ENCODE results near the gene ADGRB2.

The ADGRB2 gene

GRCh38 chr1:31764312-31765040 lies at the start of gene ADGRB2:
TSS of gene ADGRB2 (minus strand) at chr1:31764340. CDS start at chr1:31757221, 7,119 bp downstream.
- DNase-seq = peak; percentile 81

- DNase-seq = no peak
Measured at GRCh38 chr1:31812158-31812829, 48.2 kb upstream of the ADGRB2 start.

DNA sequence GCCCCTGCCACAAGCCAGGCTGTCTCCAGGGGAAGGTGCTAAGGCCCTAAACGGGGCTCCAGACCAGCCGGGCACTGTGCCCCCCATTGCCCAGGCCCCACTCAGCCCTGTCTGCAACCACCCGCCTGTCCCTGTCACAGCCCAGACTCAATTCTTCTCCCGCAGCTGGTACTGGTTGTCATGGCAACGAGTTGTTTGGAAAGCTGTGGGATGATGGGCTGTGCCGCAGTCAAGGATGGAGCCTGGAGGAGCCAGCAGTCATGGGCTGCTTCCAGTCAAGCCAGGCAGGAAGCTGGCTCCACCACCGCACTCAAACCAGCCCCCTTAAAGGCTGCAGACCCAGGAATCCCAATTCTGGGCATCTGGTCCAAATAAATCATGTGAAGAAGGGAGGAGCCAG lies 47.5 kb upstream of the ADGRB2 start:
- no peak for DNase-seq

- DNase-seq = no peak
Measured at GRCh38 chr1:31809698-31810097, 45.6 kb upstream of the ADGRB2 start.

GRCh38 chr1:31807273-31808048 lies 43.3 kb upstream of the ADGRB2 start:
- no peak for DNase-seq

DNA sequence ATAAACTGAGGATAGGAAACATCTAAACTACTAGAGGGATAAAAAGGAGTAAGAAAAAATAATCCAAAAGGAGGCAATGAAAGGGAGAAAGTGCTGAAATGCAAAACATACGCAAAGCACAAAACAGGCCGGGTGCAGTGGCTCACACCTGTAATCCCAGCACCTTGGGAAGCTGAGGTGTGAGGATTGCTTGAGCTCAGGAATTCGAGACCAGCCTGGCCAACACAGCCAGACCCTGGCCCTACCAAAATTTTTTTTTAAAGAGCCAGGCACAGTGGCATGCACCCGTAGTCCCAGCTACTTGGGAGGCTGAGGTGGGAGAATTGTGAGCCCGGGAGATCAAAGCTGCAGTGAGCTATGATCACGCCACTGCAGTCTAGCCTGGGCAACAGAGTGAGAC lies 41.2 kb upstream of the ADGRB2 start:
- DNase-seq = no peak

DNA sequence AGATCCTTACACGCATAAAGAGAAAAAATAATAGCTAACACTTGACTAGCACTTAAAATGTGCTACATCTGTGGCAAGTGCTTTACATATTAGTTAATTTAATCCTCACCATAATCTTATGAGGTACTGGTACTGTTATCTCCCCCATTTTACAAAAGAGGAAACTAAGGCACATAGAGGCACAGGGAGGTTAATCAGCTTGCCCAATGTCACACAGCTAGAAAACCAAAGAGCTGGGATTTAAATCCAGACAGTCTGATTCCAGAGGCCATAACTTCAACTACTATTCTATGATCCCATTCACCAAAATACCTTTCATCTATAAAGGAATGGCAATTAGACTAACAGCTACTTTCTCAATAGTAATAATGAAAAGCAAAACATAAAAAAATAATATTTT lies 40.0 kb upstream of the ADGRB2 start:
- no peak for DNase-seq

DNA sequence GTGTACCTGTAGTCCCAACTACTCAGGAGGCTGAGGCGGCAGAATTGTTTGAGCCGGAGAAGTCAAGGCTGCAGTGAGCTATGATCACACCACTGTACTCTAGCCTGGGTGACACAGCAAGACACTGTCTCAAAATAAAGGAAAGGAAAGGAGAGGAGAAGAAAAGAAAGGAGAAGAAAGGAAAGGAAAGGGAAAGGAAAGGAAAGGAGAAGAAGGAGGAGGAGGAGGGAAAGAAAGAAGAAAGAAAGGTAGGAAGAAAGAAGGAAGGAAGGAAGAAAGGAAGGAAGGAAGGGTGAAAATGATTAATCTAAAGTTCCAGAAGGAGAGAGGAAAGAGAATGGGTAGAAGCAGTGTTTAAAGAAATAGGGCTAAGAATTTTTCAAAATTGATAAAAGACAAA lies 39.5 kb upstream of the ADGRB2 start:
- no peak for DNase-seq

DNA sequence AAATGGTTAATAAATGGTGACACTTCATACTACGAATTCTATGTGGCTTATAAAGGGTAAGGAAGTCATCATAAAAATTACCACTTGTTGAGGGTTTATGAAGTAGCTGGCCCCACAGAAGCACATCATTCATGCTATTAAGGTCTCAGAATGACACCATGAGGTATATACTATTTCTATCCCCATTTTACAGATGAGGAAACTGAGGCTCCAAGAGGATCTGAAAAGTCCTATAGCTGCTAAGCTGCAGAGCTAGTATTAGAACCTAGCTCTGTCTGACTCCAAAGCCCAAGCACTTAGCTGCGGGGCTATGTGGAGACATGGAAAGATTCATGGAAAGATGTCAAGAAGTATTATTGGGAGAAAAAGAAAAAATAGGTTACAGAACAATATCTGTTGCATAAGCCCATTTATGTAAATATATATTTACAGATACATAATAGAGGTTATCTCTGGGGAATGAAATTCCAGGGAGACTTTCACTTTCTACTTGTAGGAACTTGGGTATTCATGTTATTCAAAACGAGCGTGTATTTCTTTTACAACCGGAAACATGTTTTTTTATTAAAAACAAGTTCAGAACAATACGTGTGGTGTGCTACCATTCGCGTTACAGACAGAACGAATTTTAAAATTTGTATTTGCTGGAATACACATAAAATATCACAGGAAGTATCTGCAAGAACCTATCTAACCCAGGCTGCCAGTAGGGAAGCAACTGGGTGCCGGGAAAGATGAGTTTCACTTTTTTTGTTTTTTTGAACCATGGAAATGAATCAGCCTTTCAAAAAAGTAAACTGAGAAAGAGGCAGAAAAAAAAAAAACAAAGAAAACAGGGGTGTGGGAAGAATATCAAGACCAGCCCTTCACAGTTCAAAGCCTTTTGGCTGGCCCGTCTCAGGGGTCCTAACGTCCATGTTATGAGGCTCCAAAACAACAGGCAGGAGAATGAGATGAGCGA lies 38.3 kb upstream of the ADGRB2 start:
- no peak for DNase-seq

DNA sequence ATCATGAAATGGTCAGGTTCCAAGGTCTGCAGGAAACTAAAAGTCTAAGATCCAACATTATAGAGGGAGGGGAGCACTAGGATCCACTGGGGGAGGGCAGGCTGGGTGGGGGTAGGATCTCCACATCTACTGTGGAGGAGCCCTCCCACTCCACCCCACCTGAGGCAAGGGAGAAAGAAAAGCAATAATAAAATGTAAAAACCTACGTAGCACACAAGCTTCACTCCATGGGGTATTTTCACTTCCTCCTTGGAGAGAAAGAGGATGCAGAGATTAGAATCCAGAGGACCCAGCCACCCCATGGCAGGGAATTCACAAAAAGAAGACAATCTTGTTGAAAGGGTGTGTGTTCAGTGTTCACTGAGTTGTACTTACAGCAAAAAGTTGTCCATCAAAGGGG lies 37.3 kb upstream of the ADGRB2 start:
- no peak for DNase-seq

- DNase-seq = no peak
Measured at GRCh38 chr1:31800674-31800967, 36.5 kb upstream of the ADGRB2 start.

GRCh38 chr1:31799895-31800673 lies 35.9 kb upstream of the ADGRB2 start:
- DNase-seq = no peak

DNA sequence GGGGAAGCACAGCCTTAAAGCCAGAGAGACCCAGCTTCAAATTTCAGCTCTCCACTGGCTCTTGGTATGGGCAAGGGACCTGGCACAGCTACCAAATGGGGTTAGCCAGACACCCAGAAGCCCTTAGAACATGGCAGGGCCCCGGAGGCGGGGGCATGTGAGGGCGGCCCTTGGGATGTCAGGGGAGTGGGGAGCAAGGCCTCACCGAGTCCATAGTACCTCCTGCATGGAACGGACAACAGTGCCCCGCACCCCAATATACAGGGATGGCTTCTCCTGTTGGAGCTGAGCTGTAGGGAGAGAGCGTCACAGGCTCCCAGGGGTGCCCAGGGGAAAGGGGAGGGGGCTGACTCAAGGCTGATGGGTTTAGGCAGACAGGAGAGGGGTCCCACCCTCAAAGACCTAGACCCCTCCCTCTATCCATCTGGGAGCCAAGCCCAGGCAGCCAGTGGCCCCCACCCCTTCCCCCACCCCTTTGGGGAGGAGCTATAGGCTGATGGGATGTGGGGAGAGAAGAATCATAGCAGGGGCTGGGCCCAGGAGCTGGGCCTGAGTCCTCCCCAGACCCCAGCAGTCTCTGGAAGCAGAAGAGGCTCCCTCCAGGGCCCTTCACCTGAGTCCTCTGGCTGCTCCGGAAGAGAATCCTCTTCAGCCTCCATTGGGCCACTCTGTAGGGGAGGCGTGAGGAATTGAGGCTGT lies 35.2 kb upstream of the ADGRB2 start:
- DNase-seq = no peak

- no peak for DNase-seq
Measured at GRCh38 chr1:31798433-31799195, 34.5 kb upstream of the ADGRB2 start.

DNA sequence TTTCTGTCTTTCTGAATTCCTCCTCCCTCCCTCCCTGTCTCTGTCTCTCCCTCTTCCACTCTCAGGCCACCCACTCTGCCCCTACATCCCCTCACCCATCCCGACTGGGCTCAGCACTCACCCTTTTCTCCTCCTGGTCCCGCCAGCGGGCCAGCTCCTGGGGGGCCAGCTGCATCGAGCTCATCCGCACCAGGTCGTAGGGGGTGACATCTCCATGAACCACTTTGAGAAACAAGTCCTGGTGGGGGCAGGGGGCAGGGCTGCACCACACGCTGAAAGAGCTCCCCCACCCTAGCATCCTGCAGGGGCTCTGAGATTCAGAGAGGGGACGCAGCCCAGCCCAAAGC lies 33.9 kb upstream of the ADGRB2 start:
- DNase-seq = no peak

DNA sequence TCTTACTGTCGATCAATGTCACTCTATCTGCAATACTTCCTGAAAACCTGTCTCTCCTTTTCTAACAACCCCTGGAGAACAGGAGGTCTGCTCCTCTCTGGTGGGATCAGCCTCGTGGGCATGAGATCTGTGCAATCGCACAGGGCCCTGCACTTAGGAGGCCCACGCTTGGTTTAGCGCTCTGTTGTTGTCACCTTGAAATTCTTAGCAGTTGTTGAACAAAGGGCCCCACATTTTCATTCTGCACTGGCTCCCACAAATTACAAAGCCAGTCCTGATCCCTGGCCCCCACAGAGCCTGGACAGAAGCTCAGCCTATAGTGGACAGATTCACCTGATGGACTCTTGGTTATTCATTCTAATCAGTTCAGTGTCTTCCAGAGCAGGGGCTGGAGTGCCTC lies 33.1 kb upstream of the ADGRB2 start:
- no peak for DNase-seq

DNA sequence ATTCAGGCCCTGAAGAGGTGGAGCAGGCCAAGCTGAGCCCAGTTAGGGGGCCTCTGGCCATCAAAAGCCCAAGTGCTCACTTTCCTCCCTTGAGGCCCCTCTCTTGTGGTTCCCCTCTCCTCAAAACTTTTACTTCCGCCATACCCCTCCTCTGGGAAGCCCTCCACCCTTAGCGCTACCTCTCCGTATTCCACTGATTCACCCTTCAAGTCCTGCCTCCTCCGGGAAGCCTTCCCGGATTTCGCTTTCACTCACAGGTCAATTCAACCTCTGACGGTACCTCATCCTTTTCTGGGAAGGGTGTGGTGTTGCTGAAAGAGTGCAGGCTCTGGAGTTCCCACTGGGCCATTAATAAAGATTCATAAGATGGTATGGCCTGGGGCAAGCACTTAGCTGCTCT lies 32.6 kb upstream of the ADGRB2 start:
- no peak for DNase-seq

DNA sequence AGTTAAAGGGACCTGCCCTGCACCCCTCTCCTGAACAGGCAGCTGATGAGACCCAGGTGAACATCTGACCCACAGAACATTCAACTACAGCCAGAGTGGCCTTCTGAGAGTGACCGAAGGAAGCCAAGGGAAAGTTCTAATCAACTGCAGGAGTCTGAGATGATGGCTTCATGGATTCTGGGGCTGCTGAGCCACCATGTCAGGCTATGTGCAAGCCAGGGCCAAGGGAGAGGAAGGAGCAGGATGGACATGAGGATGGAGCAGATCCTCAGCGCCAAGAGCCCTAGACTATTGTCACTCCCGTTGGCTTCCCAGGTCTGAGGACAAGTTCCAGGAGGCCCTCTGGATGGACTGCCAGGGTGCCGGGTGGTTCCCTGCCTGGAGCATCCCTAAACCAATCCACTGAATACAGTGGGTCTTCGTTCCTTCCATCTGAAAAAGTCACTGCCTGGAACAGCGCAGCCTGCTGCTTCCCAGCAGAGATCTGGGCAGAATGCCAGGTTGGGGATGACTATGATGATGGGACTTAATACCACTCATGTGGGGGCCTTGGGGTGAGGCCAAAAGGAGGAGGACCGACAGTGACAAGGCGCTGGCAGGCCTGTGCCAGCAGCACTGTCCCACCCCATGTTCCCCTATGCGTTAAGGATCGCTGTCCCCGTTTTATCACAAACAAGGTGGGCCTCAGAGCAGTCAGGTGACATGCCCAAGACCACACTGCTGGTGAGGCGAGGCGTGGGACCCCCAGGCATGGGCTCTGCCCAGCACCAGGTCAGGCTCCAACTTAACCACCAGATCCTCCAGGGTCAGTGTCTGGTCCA lies 31.9 kb upstream of the ADGRB2 start:
- DNase-seq = no peak

GRCh38 chr1:31795096-31795675 lies 31.0 kb upstream of the ADGRB2 start:
- no peak for DNase-seq
